ENCODE measurements around the gene OSBPL1A. TPM values are rescaled to one million over a fixed set of nuclear protein-coding genes. Genes with fewer than 3 reads are reported as not detected.
A peak's percentile ranks its signal among the peaks of the same experiment; 100 is the strongest.

OSBPL1A gene
- total RNA-seq, 2 donors from 2014 or later, result 20.7 to 33.0 TPM

DNA sequence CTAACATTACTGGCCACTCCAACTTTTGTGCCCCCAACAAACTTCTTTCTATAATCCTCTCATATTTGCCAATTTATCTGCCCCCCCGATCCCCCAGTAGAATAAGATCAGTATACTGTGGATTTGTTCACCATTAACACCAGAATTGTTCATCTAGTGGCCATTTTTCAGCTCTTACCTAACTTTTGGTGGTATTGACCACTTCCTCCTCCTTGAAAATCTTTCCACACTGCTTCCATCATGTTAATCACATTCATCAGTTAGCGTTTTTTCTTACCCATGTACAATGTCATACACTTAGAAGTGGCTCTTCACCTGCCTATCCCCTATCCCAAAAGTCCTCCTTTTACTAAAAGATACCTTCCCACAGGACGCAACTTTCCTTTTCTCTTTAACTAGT, 35.0 kb upstream of the OSBPL1A start:
- DNase-seq, result no peak
- Histone ChIP-seq H3K9ac (ENCODE audit: low read depth in 2 of 2, low read length in 2 of 2) (no peak overlapping the region), H3K9me3 (no peaks in the 10 kb centered on the region), H3K4me3 (no peak overlapping the region), H3K36me3 (peaks cover 5% of the 10 kb centered on the region), H3K27ac (no peak overlapping the region), H3K4me1 (no peaks in the 10 kb centered on the region), H3K27me3 (no peaks in the 10 kb centered on the region)
- TF ChIP-seq CTCF (IDR thresholded peaks at IDR 0.05), result no peak
- intact Hi-C loops (cut with DNase I), result no loop called here

- intact Hi-C loops (cut with DNase I), result no loop called here
- no peaks in the 10 kb centered on the region for H3K9me3 ChIP-seq
- H3K9ac ChIP-seq (ENCODE audit: low read depth in 2 of 2, low read length in 2 of 2), result no peak overlapping the region
- no peaks in the 10 kb centered on the region for H3K4me1 ChIP-seq
- DNase-seq, result no peak
- H3K4me3 ChIP-seq, result no peak overlapping the region
- H3K36me3 ChIP-seq, result peaks cover 5% of the 10 kb centered on the region
- no peak for TF ChIP-seq CTCF (IDR thresholded peaks at IDR 0.05)
- H3K27ac ChIP-seq, result no peak overlapping the region
- no peaks in the 10 kb centered on the region for H3K27me3 ChIP-seq
Measured at GRCh38 chr18:24429188-24429587, 31.6 kb upstream of the OSBPL1A start.

DNA sequence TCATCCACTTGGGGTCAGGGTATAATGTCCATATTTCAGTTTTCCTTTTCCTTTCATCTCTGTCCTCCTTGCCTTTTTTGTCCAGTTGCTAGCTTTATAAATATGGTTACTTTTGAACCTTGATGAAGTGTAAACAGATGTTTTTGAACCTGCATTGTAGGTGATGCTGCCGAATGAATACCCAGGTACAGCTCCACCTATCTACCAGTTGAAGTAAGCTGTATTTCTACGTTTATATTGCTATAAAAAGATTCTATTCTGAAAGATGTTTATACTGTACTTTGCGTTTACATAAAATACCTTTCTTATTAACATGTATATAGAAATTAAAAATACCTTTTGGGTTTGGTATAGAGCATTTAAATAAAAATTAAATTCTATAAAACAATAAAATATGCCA, 31.1 kb upstream of the OSBPL1A start:
- DNase-seq, result no peak
- no peak overlapping the region for H3K4me3 ChIP-seq
- H3K9ac ChIP-seq (ENCODE audit: low read depth in 2 of 2, low read length in 2 of 2), result no peak overlapping the region
- no peaks in the 10 kb centered on the region for H3K4me1 ChIP-seq
- peaks cover 5% of the 10 kb centered on the region for H3K36me3 ChIP-seq
- TF ChIP-seq CTCF (IDR thresholded peaks at IDR 0.05), result no peak
- no peak overlapping the region for H3K27ac ChIP-seq
- no peaks in the 10 kb centered on the region for H3K9me3 ChIP-seq
- no peaks in the 10 kb centered on the region for H3K27me3 ChIP-seq
- intact Hi-C loops (cut with DNase I), result no loop called here

DNA sequence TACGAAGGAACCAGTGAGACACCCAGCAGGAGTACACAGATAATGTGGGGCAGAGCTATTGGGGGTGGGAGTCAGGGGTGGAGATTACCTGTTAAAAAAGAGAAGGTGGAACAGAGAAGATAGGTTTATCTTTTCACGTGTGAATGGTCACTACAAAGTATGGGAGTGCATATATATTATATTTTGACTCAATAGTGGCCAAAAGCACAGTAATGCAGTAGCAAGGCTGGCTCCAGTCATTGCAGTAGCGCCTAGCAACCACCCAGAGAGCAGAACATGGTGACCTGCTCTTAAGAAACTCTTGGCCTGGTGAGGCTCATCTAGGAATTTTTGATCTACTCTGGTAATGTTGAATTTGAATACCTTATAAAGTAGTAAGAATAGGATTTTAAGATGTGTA, 29.9 kb upstream of the OSBPL1A start:
- Histone ChIP-seq H3K9me3 (no peaks in the 10 kb centered on the region), H3K27me3 (no peaks in the 10 kb centered on the region), H3K4me1 (no peaks in the 10 kb centered on the region), H3K9ac (ENCODE audit: low read depth in 2 of 2, low read length in 2 of 2) (no peak overlapping the region), H3K27ac (no peak overlapping the region), H3K36me3 (peaks cover 5% of the 10 kb centered on the region), H3K4me3 (peak overlapping the region; percentile 96)
- no peak for TF ChIP-seq CTCF (IDR thresholded peaks at IDR 0.05)
- intact Hi-C loops (cut with DNase I), result no loop called here
- no peak for DNase-seq

GRCh38 chr18:24426398-24427294, 29.0 kb upstream of the OSBPL1A start, which contains the start of gene IMPACT:
Gene IMPACT, plus strand, starts transcription at chr18:24426670. Its CDS starts 87 bp downstream, at chr18:24426757.
- H3K36me3 ChIP-seq, result no peaks in the 10 kb centered on the region

More at GRCh38 chr18:24426398-24427294, 29.0 kb upstream of the OSBPL1A start, which contains the start of gene IMPACT:
- Histone ChIP-seq H3K27me3 (no peaks in the 10 kb centered on the region), H3K9ac (ENCODE audit: low read depth in 2 of 2, low read length in 2 of 2) (peak within 1 kb of the TSS; percentile 73 to 80), H3K27ac (peak within 1 kb of the TSS; percentile 80), H3K4me3 (peak within 1 kb of the TSS; percentile 96), H3K9me3 (no peaks in the 10 kb centered on the region), H3K4me1 (no peaks in the 10 kb centered on the region)
- no peak for TF ChIP-seq CTCF (IDR thresholded peaks at IDR 0.05)
- peak; percentile 79 for DNase-seq
- intact Hi-C loops (cut with DNase I), result no loop called here

Data from colonic mucosa (tissue), 4 donors.